Activated naive CD8-positive, alpha-beta T cell treated with anti-CD3 and anti-CD28 coated beads, Interleukin-2, amount 10 ng/mL, durations not matched to agents 7 days and 5 days (primary cell): ENCODE data around the gene BARD1. TPM values are rescaled to one million over a fixed set of nuclear protein-coding genes. Genes with fewer than 3 reads are reported as not detected.
"Not testable (repeated sequence)": the region's sequence is repeated elsewhere in the genome, so short reads cannot be mapped to it uniquely, and the experiment has no call there.

ENCODE experiments used
- ATAC-seq: fragments of 150-1000 bp; cut with Tn5 transposase; one replicate; pipeline ENCODE4 v1.10.0; 2021; ENCODE audit warnings: low read depth, moderate library complexity
- POLR2A ChIA-PET: fragments of 350-600 bp; sonication (Branson Sonifier 250); formaldehyde crosslinking; loops from one replicate; lab custom pipeline; 2021; ENCODE audit warnings: antibody characterized with exemption; lab: Charles Lee
- DNase-seq: peaks from one replicate; pipeline ENCODE4 v3.0.0; 2021
- H3K27ac Mint-ChIP-seq: one replicate; pipeline ENCODE4 v1.8.0; 2022; ENCODE audit warnings: mild to moderate bottlenecking, mixed read lengths
- H3K27me3 Mint-ChIP-seq: one replicate; pipeline ENCODE4 v1.8.0; 2022; ENCODE audit warnings: mild to moderate bottlenecking, moderate library complexity, mixed read lengths
- H3K36me3 Mint-ChIP-seq: one replicate; pipeline ENCODE4 v1.8.0; 2021; ENCODE audit warnings: mild to moderate bottlenecking, mixed read lengths
- H3K4me1 Mint-ChIP-seq: one replicate; pipeline ENCODE4 v1.8.0; 2021; ENCODE audit warnings: mixed read lengths
- H3K4me3 Mint-ChIP-seq: one replicate; pipeline ENCODE4 v1.8.0; 2022; ENCODE audit warnings: mild to moderate bottlenecking, moderate library complexity, mixed read lengths
- H3K9me3 Mint-ChIP-seq: one replicate; pipeline ENCODE4 v1.8.0; 2021; ENCODE audit warnings: mixed read lengths
- total RNA-seq, 2 experiments: library from RNA; stranded (reverse); gene quantifications; one replicate each; pipeline ENCODE4 v1.2.3, GENCODE V29; 2021

BARD1 gene
- total RNA-seq, 2 experiments from 2014 or later = 39.3 to 40.8 TPM

GRCh38 chr2:214695789-214696188, 113.7 kb downstream of the BARD1 start:
- H3K27ac Mint-ChIP-seq = no peak overlapping the region
- H3K9me3 Mint-ChIP-seq = peaks cover 3% of the 10 kb centered on the region
- H3K27me3 Mint-ChIP-seq = peaks cover 5% of the 10 kb centered on the region
- H3K4me1 Mint-ChIP-seq = no peaks in the 10 kb centered on the region
- POLR2A ChIA-PET = no interaction called here
- DNase-seq (no peak), ATAC-seq (no peak)
- H3K4me3 Mint-ChIP-seq = no peak overlapping the region
- H3K36me3 Mint-ChIP-seq = no peaks in the 10 kb centered on the region

- DNase-seq, POLR2A ChIA-PET, H3K4me1 Mint-ChIP-seq, H3K36me3 Mint-ChIP-seq, H3K27me3 Mint-ChIP-seq, H3K9me3 Mint-ChIP-seq: not testable (repeated sequence)
- Mint-ChIP-seq H3K4me3 (peak overlapping the region; percentile 79), H3K27ac (peak overlapping the region; percentile 7)
- peak; percentile 47 for ATAC-seq
These were observed 125.9 kb downstream of the BARD1 start for GRCh38 chr2:214683557-214683956.

DNA sequence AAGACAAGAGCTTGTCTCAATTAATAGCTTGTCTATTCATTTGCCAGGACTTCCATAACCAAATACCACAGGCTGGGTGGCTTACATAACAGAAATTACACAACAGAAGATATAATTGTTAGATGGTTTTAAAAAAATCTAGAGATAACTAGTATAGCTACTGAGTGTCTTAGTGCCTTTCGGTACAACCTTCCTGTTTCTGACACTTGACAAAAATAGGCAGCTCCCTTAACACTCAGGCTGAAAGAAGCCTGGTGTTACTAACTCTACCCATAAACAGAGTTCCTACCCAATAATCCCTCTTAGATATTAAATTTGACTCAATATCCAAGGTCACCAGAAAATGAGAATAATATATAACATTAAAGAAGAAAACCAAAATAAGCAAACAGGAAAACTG, 129.7 kb downstream of the BARD1 start:
- Mint-ChIP-seq H3K4me1 (peaks cover 1% of the 10 kb centered on the region), H3K27ac (no peak overlapping the region), H3K36me3 (no peaks in the 10 kb centered on the region), H3K27me3 (no peaks in the 10 kb centered on the region), H3K4me3 (no peak overlapping the region), H3K9me3 (no peaks in the 10 kb centered on the region)
- ATAC-seq (no peak), DNase-seq (no peak)
- POLR2A ChIA-PET = no interaction called here

- H3K27me3 Mint-ChIP-seq = no peaks in the 10 kb centered on the region
- no peaks in the 10 kb centered on the region for H3K9me3 Mint-ChIP-seq
- POLR2A ChIA-PET = no interaction called here
- H3K27ac Mint-ChIP-seq = no peak overlapping the region
- DNase-seq (no peak), ATAC-seq (no peak)
- no peaks in the 10 kb centered on the region for H3K36me3 Mint-ChIP-seq
- no peaks in the 10 kb centered on the region for H3K4me1 Mint-ChIP-seq
- no peak overlapping the region for H3K4me3 Mint-ChIP-seq
These were observed 132.9 kb downstream of the BARD1 start for GRCh38 chr2:214676421-214677089.
